ENCODE measurements around the gene ATP10A.

GRCh38 chr15:25799906-25800700 is 63.0 kb downstream of the ATP10A start:
- TF ChIP-seq CTCF (IDR thresholded peaks at IDR 0.05; ENCODE audit: low read length) (no peak), EZH2phosphoT487 (IDR thresholded peaks at IDR 0.05; ENCODE audit: low read length) (no peak), EZH2 (optimal IDR thresholded peaks at IDR 0.05; ENCODE audit: low read depth, low read length) (no peak)

Measured in MM.1S (cell line).